PC-3 (cell line): ENCODE results near the gene TBXA2R.

Source experiments
- CTCF ChIP-seq: fragments of 300-600 bp; sonication (generic); conservative IDR thresholded peaks from 2 replicates; pipeline ENCODE4 v1.5.1; 2017; ENCODE audit warnings: antibody characterized with exemption, low read depth, mild to moderate bottlenecking, low read length
- EZH2phosphoT487 ChIP-seq: fragments of 300-600 bp; sonication (generic); IDR thresholded peaks from 2 replicates; pipeline ENCODE4 v1.6.1; 2018; ENCODE audit warnings: mild to moderate bottlenecking, antibody characterized with exemption, low read length, borderline replicate concordance

- TF ChIP-seq EZH2phosphoT487 (no peak), CTCF (no peak)
Observed at GRCh38 chr19:3550947-3551791, 55.5 kb downstream of the TBXA2R start.
